Activated T-helper 2 cell treated with anti-CD3 and anti-CD28 coated beads, Interferon-gamma antibody, Interleukin-2, Interleukin-4, amounts not matched to agents 10 μg/mL and 5 μg/mL and 100 μg/mL, durations not matched to agents 14 hours and 24 hours and 36 hours (primary cell): ENCODE data around the gene GTSF1L. TPM values are rescaled to one million over a fixed set of nuclear protein-coding genes. Genes with fewer than 3 reads are reported as not detected.
"Not testable (repeated sequence)": the region's sequence is repeated elsewhere in the genome, so short reads cannot be mapped to it uniquely, and the experiment has no call there.

Source experiments
- DNase-seq: peaks from one replicate; pipeline ENCODE4 v3.0.0; 2021; ENCODE audit warnings: low spot score
- H3K27ac Mint-ChIP-seq: one replicate; pipeline ENCODE4 v1.8.0; 2021; ENCODE audit warnings: mixed read lengths
- H3K27me3 Mint-ChIP-seq: one replicate; pipeline ENCODE4 v1.8.0; 2021; ENCODE audit warnings: low read depth, mixed read lengths
- H3K36me3 Mint-ChIP-seq: one replicate; pipeline ENCODE4 v1.8.0; 2021; ENCODE audit warnings: low read depth, mixed read lengths
- H3K4me1 Mint-ChIP-seq: one replicate; pipeline ENCODE4 v1.8.0; 2021; ENCODE audit warnings: low read depth, mixed read lengths
- H3K4me3 Mint-ChIP-seq: one replicate; pipeline ENCODE4 v1.8.0; 2021; ENCODE audit warnings: low read depth, mild to moderate bottlenecking, moderate library complexity, mixed read lengths
- H3K9me3 Mint-ChIP-seq: one replicate; pipeline ENCODE4 v1.8.0; 2021; ENCODE audit warnings: mixed read lengths
- intact Hi-C: fragments of 100-400 bp; cut with micrococcal nuclease; formaldehyde crosslinking; loops from one replicate; pipeline ENCODE4 v1.15.1; 2023
- total RNA-seq: library from RNA; stranded (reverse); gene quantifications from 2 replicates; pipeline ENCODE4 v1.2.3, GENCODE V29; 2022

The GTSF1L gene
- 0.48 TPM in 1 of 2 replicates, not detected in the other for total RNA-seq

- intact Hi-C loops, result no loop called here
- H3K4me3 Mint-ChIP-seq, result no peak within 1 kb of the TSS
- peaks cover 3% of the 10 kb centered on the region for H3K36me3 Mint-ChIP-seq
- DNase-seq, result no peak
- H3K9me3 Mint-ChIP-seq, result peaks cover 8% of the 10 kb centered on the region
- peaks cover 16% of the 10 kb centered on the region for H3K4me1 Mint-ChIP-seq
- H3K27ac Mint-ChIP-seq, result no peak within 1 kb of the TSS
- H3K27me3 Mint-ChIP-seq, result no peaks in the 10 kb centered on the region
Measured at GRCh38 chr20:43726811-43727338, at the start of gene GTSF1L. Gene GTSF1L, minus strand, starts transcription at chr20:43727002. Its CDS starts 308 bp downstream, at chr20:43726694.

GRCh38 chr20:43774754-43775153, 48.0 kb upstream of the GTSF1L start:
- DNase-seq, result no peak
- intact Hi-C loops, result no loop called here
- Mint-ChIP-seq H3K4me3 (no peak overlapping the region), H3K9me3 (peaks cover 19% of the 10 kb centered on the region), H3K36me3 (peaks cover 8% of the 10 kb centered on the region), H3K27me3 (peaks cover 18% of the 10 kb centered on the region), H3K4me1 (peaks cover 3% of the 10 kb centered on the region), H3K27ac (no peak overlapping the region)

GRCh38 chr20:43771503-43772190, 44.8 kb upstream of the GTSF1L start:
- DNase-seq, result no peak
- Mint-ChIP-seq H3K4me3 (no peak overlapping the region), H3K36me3 (peaks cover 4% of the 10 kb centered on the region), H3K27ac (no peak overlapping the region), H3K9me3 (no peaks in the 10 kb centered on the region), H3K27me3 (peaks cover 33% of the 10 kb centered on the region), H3K4me1 (peaks cover 6% of the 10 kb centered on the region)
- intact Hi-C loops, result no loop called here

- Mint-ChIP-seq H3K36me3 (peaks cover 4% of the 10 kb centered on the region), H3K27me3 (peaks cover 34% of the 10 kb centered on the region), H3K9me3 (no peaks in the 10 kb centered on the region), H3K4me3 (no peak overlapping the region), H3K27ac (no peak overlapping the region), H3K4me1 (peaks cover 6% of the 10 kb centered on the region)
- intact Hi-C loops, result no loop called here
- no peak for DNase-seq
Measured at GRCh38 chr20:43770342-43770741, 43.5 kb upstream of the GTSF1L start.

DNA sequence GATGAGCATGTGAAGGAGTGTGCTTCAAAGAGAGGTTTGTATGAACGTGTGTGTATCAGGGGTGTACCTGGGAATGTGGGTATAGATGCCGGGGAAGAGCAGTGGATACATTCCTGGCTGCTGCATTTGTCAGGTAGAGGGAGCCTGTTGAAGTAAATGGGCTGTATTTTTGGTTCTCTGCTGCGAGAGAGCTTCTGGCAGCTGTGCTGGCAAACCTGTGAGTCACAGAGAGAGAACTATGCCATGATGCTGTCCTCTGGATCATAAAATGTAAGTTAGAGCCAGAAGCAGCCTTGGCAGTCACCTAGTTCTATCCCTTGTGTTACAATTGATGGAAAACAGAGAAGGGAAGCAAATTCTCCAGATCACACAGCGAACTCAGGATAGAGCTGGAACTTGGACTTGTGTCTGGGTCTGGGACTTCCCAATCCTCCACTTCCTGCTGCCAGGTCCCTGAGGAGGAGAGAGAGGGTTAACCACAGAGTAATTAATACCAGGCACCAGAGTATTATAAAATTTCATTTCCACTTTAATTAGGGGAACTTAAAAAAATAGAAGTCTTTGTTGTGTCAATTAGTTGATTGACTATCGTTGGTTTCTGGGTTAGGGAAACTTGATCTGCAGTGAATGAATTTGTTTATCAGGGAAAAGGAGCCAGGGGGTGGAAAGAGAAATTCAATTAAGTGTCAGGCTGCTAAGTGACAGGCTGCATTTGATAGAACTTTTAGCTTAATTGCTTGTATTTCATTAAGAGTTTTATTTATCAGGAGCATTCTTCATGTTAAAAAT, 41.1 kb upstream of the GTSF1L start:
- Mint-ChIP-seq H3K36me3 (no peaks in the 10 kb centered on the region), H3K4me3 (no peak overlapping the region), H3K4me1 (peaks cover 4% of the 10 kb centered on the region), H3K9me3 (no peaks in the 10 kb centered on the region), H3K27ac (no peak overlapping the region), H3K27me3 (peaks cover 25% of the 10 kb centered on the region)
- no peak for DNase-seq
- intact Hi-C loops, result no loop called here

GRCh38 chr20:43766917-43767316, 40.1 kb upstream of the GTSF1L start:
- H3K36me3 Mint-ChIP-seq, result no peaks in the 10 kb centered on the region
- H3K9me3 Mint-ChIP-seq, result no peaks in the 10 kb centered on the region
- H3K4me3 Mint-ChIP-seq, result no peak overlapping the region
- DNase-seq, result no peak
- H3K27me3 Mint-ChIP-seq, result peaks cover 23% of the 10 kb centered on the region
- H3K27ac Mint-ChIP-seq, result no peak overlapping the region
- intact Hi-C loops, result no loop called here
- H3K4me1 Mint-ChIP-seq, result peaks cover 4% of the 10 kb centered on the region

- intact Hi-C loops, result no loop called here
- no peak for DNase-seq
- Mint-ChIP-seq H3K4me1 (peaks cover 4% of the 10 kb centered on the region), H3K27me3 (peaks cover 21% of the 10 kb centered on the region), H3K9me3 (no peaks in the 10 kb centered on the region), H3K36me3 (no peaks in the 10 kb centered on the region), H3K4me3 (no peak overlapping the region), H3K27ac (no peak overlapping the region)
Measured at GRCh38 chr20:43766385-43766784, 39.6 kb upstream of the GTSF1L start.

DNA sequence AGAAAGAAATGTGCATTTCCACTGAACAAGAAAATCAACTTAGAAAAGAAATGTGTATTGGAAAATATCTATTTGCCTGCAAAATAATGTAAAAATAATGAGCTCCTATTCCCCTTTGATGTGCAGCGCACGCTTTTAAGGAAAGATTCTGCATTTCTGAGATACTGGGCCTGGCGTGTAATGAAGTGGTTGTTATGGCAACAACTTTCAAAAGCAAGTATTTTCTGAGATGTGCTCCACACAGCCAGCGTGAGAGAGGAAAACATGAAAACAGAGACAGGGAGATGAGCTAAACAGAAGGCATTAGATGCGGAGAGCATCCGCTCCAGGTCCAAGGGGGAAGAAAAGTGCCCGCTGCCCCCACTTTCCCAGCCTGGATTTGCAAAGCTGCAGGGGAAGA, 39.1 kb upstream of the GTSF1L start:
- H3K27me3 Mint-ChIP-seq, result peaks cover 21% of the 10 kb centered on the region
- no peak for DNase-seq
- intact Hi-C loops, result no loop called here
- H3K9me3 Mint-ChIP-seq, result no peaks in the 10 kb centered on the region
- H3K4me3 Mint-ChIP-seq, result no peak overlapping the region
- H3K27ac Mint-ChIP-seq, result no peak overlapping the region
- peaks cover 4% of the 10 kb centered on the region for H3K4me1 Mint-ChIP-seq
- H3K36me3 Mint-ChIP-seq, result no peaks in the 10 kb centered on the region

DNA sequence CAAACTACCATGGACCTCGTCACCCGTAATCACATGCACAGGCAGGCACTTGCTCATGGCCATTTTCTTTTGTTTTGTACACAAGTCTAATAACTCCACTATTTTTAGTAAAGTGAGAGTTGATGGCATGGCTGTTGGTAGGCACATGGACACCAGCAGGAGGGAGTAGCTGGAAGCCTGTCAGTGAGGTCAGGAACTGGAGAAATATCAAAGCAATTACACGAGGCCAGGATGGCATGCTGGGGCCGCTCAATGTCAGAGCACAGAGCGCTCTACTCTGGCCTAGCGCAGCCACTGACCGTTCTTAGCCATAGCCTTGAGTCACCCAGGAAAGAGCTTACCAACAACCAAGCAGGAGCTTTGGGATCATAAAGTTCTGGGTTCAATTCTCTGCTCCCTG, 36.1 kb upstream of the GTSF1L start:
- intact Hi-C loops, result no loop called here
- Mint-ChIP-seq H3K27ac (no peak overlapping the region), H3K9me3 (no peaks in the 10 kb centered on the region), H3K4me1 (peaks cover 6% of the 10 kb centered on the region), H3K27me3 (peaks cover 13% of the 10 kb centered on the region), H3K36me3 (peaks cover under 1% of the 10 kb centered on the region), H3K4me3 (no peak overlapping the region)
- DNase-seq, result no peak

GRCh38 chr20:43761386-43762340, 34.9 kb upstream of the GTSF1L start:
- intact Hi-C loops, result no loop called here
- Mint-ChIP-seq H3K4me3 (no peak overlapping the region), H3K27ac (no peak overlapping the region), H3K27me3 (peaks cover 2% of the 10 kb centered on the region), H3K36me3 (peaks cover 3% of the 10 kb centered on the region), H3K9me3 (no peaks in the 10 kb centered on the region), H3K4me1 (peaks cover 4% of the 10 kb centered on the region)
- DNase-seq, result no peak

DNA sequence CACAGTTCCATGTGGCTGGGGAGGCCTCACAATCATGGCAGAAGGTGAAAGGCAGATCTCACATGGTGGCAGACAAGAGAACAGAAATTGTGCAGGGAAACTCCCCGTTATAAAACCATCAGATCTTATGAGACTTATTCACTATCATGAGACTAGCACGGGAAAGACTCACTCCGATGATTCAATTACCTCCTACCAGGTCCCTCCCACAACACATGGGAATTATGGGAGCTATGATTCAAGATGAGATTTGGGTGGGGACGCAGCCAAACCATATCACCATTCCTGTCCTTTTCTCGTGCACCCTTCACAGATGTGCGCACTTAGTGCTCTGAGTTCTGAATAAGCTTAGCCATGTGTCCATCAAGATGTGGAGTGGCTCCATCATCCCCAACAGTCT, 31.1 kb upstream of the GTSF1L start:
- Mint-ChIP-seq H3K4me1 (peaks cover 14% of the 10 kb centered on the region), H3K36me3 (peaks cover 10% of the 10 kb centered on the region)
- intact Hi-C loops, H3K27me3 Mint-ChIP-seq, H3K27ac Mint-ChIP-seq, H3K9me3 Mint-ChIP-seq, DNase-seq, H3K4me3 Mint-ChIP-seq: not testable (repeated sequence)

GRCh38 chr20:43755851-43756250, 29.0 kb upstream of the GTSF1L start:
- Mint-ChIP-seq H3K4me3 (no peak overlapping the region), H3K9me3 (peaks cover 10% of the 10 kb centered on the region), H3K36me3 (peaks cover 10% of the 10 kb centered on the region), H3K27me3 (no peaks in the 10 kb centered on the region), H3K27ac (no peak overlapping the region), H3K4me1 (peaks cover 33% of the 10 kb centered on the region)
- no peak for DNase-seq
- intact Hi-C loops, result no loop called here
